ENCODE data around the gene NDUFA7. TPM values are rescaled to one million over a fixed set of nuclear protein-coding genes. Genes with fewer than 3 reads are reported as not detected.

The NDUFA7 gene
- polyA plus RNA-seq, 3 donors: 49.9 to 153 (median 133) TPM

- Histone ChIP-seq H3K9ac (ENCODE audit: insufficient read depth, low read length, poor library complexity, severe bottlenecking) (no peak overlapping the region), H3K79me2 (ENCODE audit: insufficient read depth, low read length) (no peaks in the 10 kb centered on the region), H3K4me2 (replicated peaks; ENCODE audit: extremely low read depth, low read length, poor library complexity, severe bottlenecking) (no peak overlapping the region), H3K36me3 (replicated peaks in 1 of 2; ENCODE audit: control insufficient read depth in 1 of 2, insufficient read depth in 2 of 2, low read length in 2 of 2) (no peaks in the 10 kb centered on the region), H2AFZ (ENCODE audit: insufficient read depth, low read depth, low read length, poor library complexity, severe bottlenecking) (peak overlapping the region; percentile 21), H3K27ac (ENCODE audit: low read depth in 1 of 2, low read length in 2 of 2) (no peak overlapping the region), H3K27me3 (ENCODE audit: control insufficient read depth in 2 of 2, insufficient read depth in 2 of 2, low read length in 2 of 2) (peaks cover 32 to 58% of the 10 kb centered on the region in 2 donors), H4K20me1 (ENCODE audit: insufficient read depth, low read length) (no peaks in the 10 kb centered on the region), H3K9me3 (replicated peaks in 1 of 2; ENCODE audit: control insufficient read depth in 1 of 2, insufficient read depth in 1 of 2, low read length in 2 of 2) (peaks cover 0 to 9% of the 10 kb centered on the region in 2 donors), H3K4me3 (replicated peaks in 1 of 3; ENCODE audit: low read depth in 2 of 3, low read length in 3 of 3) (no peak overlapping the region), H3K4me1 (ENCODE audit: control insufficient read depth in 1 of 2, insufficient read depth in 2 of 2, low read length in 2 of 2) (peaks cover 0 to 12% of the 10 kb centered on the region in 2 donors)
- intact Hi-C loops (cut with micrococcal nuclease): no loop called here
- H3K27ac Mint-ChIP-seq: no peak overlapping the region
- H3K27me3 Mint-ChIP-seq (ENCODE audit: low read depth in 3 of 3): peaks cover 72 to 85% (median 80%) of the 10 kb centered on the region in 3 donors
- WGBS (ENCODE audit: insufficient coverage): 38% methylated on average over 18 of the region's 27 CpGs
- H3K4me1 Mint-ChIP-seq: peaks cover 6% of the 10 kb centered on the region
- peak overlapping the region in 1 of 2 donors; percentile 67 for H3K4me3 Mint-ChIP-seq
- H3K9me3 Mint-ChIP-seq: peaks cover 0 to 10% (median 2%) of the 10 kb centered on the region in 7 donors
- TF ChIP-seq, protein P1, sequence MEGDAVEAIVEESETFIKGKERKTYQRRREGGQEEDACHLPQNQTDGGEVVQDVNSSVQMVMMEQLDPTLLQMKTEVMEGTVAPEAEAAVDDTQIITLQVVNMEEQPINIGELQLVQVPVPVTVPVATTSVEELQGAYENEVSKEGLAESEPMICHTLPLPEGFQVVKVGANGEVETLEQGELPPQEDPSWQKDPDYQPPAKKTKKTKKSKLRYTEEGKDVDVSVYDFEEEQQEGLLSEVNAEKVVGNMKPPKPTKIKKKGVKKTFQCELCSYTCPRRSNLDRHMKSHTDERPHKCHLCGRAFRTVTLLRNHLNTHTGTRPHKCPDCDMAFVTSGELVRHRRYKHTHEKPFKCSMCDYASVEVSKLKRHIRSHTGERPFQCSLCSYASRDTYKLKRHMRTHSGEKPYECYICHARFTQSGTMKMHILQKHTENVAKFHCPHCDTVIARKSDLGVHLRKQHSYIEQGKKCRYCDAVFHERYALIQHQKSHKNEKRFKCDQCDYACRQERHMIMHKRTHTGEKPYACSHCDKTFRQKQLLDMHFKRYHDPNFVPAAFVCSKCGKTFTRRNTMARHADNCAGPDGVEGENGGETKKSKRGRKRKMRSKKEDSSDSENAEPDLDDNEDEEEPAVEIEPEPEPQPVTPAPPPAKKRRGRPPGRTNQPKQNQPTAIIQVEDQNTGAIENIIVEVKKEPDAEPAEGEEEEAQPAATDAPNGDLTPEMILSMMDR (IDR thresholded peaks at IDR 0.05): no peak
- DNase-seq: no peak
- H3K36me3 Mint-ChIP-seq: no peaks in the 10 kb centered on the region
These were observed 14.9 kb upstream of the NDUFA7 start for GRCh38 chr19:8336072-8336569.

GRCh38 chr19:8335343-8336071 is 14.3 kb upstream of the NDUFA7 start:
- no peaks in the 10 kb centered on the region for H3K36me3 ChIP-seq (replicated peaks in 1 of 2; ENCODE audit: control insufficient read depth in 1 of 2, insufficient read depth in 2 of 2, low read length in 2 of 2)
- Mint-ChIP-seq H3K4me3 (peak overlapping the region in 1 of 2 donors; percentile 67), H3K27me3 (ENCODE audit: low read depth in 3 of 3) (peaks cover 70 to 82% (median 76%) of the 10 kb centered on the region in 3 donors), H3K27ac (no peak overlapping the region), H3K4me1 (peaks cover 4% of the 10 kb centered on the region), H3K9me3 (peaks cover 0 to 10% (median 2%) of the 10 kb centered on the region in 7 donors), H3K36me3 (no peaks in the 10 kb centered on the region)
- TF ChIP-seq, protein P1 (IDR thresholded peaks at IDR 0.05): no peak
- intact Hi-C loops (cut with micrococcal nuclease): no loop called here
- H3K27ac ChIP-seq (ENCODE audit: low read depth in 1 of 2, low read length in 2 of 2): no peak overlapping the region
- H3K27me3 ChIP-seq (ENCODE audit: control insufficient read depth in 2 of 2, insufficient read depth in 2 of 2, low read length in 2 of 2): peaks cover 27 to 52% of the 10 kb centered on the region in 2 donors
- H2AFZ ChIP-seq (ENCODE audit: insufficient read depth, low read depth, low read length, poor library complexity, severe bottlenecking): peak overlapping the region; percentile 21
- no peak overlapping the region for H3K9ac ChIP-seq (ENCODE audit: insufficient read depth, low read length, poor library complexity, severe bottlenecking)
- WGBS (ENCODE audit: insufficient coverage): 3% methylated on average over 75 of the region's 79 CpGs
- no peaks in the 10 kb centered on the region for H3K79me2 ChIP-seq (ENCODE audit: insufficient read depth, low read length)
- peaks cover 0 to 9% of the 10 kb centered on the region in 2 donors for H3K9me3 ChIP-seq (replicated peaks in 1 of 2; ENCODE audit: control insufficient read depth in 1 of 2, insufficient read depth in 1 of 2, low read length in 2 of 2)
- H3K4me2 ChIP-seq (replicated peaks; ENCODE audit: extremely low read depth, low read length, poor library complexity, severe bottlenecking): peak overlapping the region; percentile 36
- H4K20me1 ChIP-seq (ENCODE audit: insufficient read depth, low read length): no peaks in the 10 kb centered on the region
- DNase-seq: no peak
- no peak overlapping the region for H3K4me3 ChIP-seq (replicated peaks in 1 of 3; ENCODE audit: low read depth in 2 of 3, low read length in 3 of 3)
- H3K4me1 ChIP-seq (ENCODE audit: control insufficient read depth in 1 of 2, insufficient read depth in 2 of 2, low read length in 2 of 2): peaks cover 0 to 12% of the 10 kb centered on the region in 2 donors

All from CD14-positive monocyte (primary cell).